Right atrium auricular region (tissue), 2 donors: ENCODE results near the gene VTI1B. TPM values are rescaled to one million over a fixed set of nuclear protein-coding genes. Genes with fewer than 3 reads are reported as not detected.

ENCODE experiments used
- DNase-seq: peaks from one replicate; pipeline ENCODE4 v3.0.0-alpha.2; 2019; ENCODE audit warnings: low spot score
- H3K27ac ChIP-seq, 2 donors: fragments of 200-600 bp; sonication (generic); 1 replicate in 1 of 2; 2 replicates in 1 of 2; pipeline ENCODE4 v1.5.1; 2016 to 2019
- H3K27me3 ChIP-seq, 2 donors: fragments of 200-600 bp; sonication (generic); one replicate each; pipeline versions ENCODE4 v1.5.1 to v1.6.0; 2017 to 2019
- H3K36me3 ChIP-seq: fragments of 200-600 bp; sonication (generic); one replicate; pipeline ENCODE4 v1.5.1; 2016
- H3K4me1 ChIP-seq, 2 donors: fragments of 200-600 bp; sonication (generic); one replicate each; pipeline versions ENCODE4 v1.5.1 to v1.6.0; 2017 to 2019
- H3K4me3 ChIP-seq, 2 donors: fragments of 200-600 bp; sonication (generic); 1 replicate in 1 of 2; 2 replicates in 1 of 2; pipeline ENCODE4 v1.5.1; 2017 to 2019; ENCODE audit warnings: mild to moderate bottlenecking in 1 of 2, moderate library complexity in 1 of 2
- H3K9me3 ChIP-seq, 2 donors: fragments of 200-600 bp; sonication (generic); one replicate each; pipeline ENCODE4 v1.5.1; 2019
- total RNA-seq, 2 donors: library from RNA; depleted of rRNA; stranded (reverse); fragments of >200 nt; gene quantifications; one replicate each; pipeline ENCODE4 v1.1.0, GENCODE V29; 2016
- TF ChIP-seq, protein P1 (sequence below), 2 donors: fragments of 200-600 bp; sonication (generic); IDR thresholded peaks; one replicate each; pipeline ENCODE4 v1.5.1; 2019; ENCODE audit warnings: antibody characterized with exemption in 2 of 2

Gene VTI1B
- total RNA-seq, 2 donors from 2014 or later: 59.7 to 61.0 TPM

DNA sequence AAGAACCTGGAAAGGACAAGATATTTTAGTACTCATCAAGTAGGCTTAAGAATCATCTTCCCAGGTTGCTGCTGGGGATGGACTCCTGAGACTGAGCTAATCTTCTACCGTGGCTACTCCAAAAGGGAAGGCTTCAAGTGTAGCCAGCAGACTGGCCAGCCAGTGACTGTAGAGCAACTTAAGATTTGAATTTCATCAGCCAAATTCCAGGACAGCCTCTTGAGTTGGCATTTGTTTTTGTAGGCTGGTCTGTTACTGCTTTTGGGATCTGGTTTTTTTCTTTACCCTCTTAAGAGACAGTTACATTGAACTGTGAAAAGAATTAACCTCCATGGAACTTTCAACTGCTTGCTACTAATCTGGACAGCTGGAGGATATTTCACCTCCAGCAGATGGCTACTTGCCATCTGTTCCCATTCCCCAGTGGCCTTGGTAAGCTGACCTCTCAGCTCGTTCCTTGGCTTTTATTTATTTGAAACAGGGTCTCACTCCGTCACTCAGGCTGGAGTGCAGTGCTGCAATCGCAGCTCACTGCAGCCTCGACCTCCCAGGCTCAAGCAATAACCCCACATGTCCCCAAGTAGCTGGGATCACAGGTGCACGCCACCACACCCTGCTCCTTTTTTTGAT, 20.7 kb downstream of the VTI1B start:
- Histone ChIP-seq H3K9me3 (no peaks in the 10 kb centered on the region), H3K4me3 (no peak overlapping the region), H3K4me1 (no peaks in the 10 kb centered on the region), H3K27ac (no peak overlapping the region), H3K27me3 (no peaks in the 10 kb centered on the region), H3K36me3 (peaks cover 89% of the 10 kb centered on the region)
- TF ChIP-seq, protein P1, sequence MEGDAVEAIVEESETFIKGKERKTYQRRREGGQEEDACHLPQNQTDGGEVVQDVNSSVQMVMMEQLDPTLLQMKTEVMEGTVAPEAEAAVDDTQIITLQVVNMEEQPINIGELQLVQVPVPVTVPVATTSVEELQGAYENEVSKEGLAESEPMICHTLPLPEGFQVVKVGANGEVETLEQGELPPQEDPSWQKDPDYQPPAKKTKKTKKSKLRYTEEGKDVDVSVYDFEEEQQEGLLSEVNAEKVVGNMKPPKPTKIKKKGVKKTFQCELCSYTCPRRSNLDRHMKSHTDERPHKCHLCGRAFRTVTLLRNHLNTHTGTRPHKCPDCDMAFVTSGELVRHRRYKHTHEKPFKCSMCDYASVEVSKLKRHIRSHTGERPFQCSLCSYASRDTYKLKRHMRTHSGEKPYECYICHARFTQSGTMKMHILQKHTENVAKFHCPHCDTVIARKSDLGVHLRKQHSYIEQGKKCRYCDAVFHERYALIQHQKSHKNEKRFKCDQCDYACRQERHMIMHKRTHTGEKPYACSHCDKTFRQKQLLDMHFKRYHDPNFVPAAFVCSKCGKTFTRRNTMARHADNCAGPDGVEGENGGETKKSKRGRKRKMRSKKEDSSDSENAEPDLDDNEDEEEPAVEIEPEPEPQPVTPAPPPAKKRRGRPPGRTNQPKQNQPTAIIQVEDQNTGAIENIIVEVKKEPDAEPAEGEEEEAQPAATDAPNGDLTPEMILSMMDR (IDR thresholded peaks at IDR 0.05): no peak
- no peak for DNase-seq

DNA sequence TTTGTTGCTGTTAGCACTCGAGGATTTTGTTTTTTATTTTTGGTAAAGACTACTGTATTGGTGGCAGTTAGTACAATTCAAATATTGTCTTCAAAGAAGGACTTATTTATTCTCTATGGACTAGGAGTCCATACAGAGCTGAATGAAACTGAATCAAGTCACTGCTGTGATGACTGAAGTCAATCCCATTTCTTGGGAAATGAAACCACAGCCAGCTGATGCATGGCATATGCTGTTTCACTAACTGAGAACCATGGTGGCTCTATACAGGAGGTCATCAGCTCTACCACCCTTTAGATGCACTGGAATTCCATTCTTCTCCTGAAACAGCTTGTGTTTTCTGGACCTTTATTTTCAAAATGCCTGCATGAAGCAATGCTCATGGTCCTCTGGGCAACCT, 22.2 kb downstream of the VTI1B start:
- no peaks in the 10 kb centered on the region for H3K27me3 ChIP-seq
- no peak overlapping the region for H3K27ac ChIP-seq
- TF ChIP-seq, protein P1 (IDR thresholded peaks at IDR 0.05): no peak
- H3K9me3 ChIP-seq: no peaks in the 10 kb centered on the region
- peaks cover 93% of the 10 kb centered on the region for H3K36me3 ChIP-seq
- no peak for DNase-seq
- H3K4me3 ChIP-seq: no peak overlapping the region
- no peaks in the 10 kb centered on the region for H3K4me1 ChIP-seq

DNA sequence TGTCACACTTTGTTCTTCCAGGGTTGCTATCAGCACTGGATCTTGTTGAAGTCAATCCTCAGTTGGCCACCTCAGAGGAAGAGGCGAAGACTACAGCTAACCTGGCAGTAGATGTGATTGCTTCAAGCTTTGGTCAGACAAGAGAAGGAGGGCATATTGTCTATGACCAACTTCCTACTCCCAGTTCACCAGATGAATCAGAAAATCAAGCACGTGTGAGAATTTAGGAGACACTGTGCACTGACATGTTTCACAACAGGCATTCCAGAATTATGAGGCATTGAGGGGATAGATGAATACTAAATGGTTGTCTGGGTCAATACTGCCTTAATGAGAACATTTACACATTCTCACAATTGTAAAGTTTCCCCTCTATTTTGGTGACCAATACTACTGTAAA, 23.7 kb downstream of the VTI1B start:
- TF ChIP-seq, protein P1 (IDR thresholded peaks at IDR 0.05): no peak
- Histone ChIP-seq H3K4me3 (no peak overlapping the region), H3K4me1 (no peaks in the 10 kb centered on the region), H3K9me3 (no peaks in the 10 kb centered on the region), H3K27me3 (no peaks in the 10 kb centered on the region), H3K36me3 (peaks cover 78% of the 10 kb centered on the region), H3K27ac (no peak overlapping the region)
- DNase-seq: no peak

DNA sequence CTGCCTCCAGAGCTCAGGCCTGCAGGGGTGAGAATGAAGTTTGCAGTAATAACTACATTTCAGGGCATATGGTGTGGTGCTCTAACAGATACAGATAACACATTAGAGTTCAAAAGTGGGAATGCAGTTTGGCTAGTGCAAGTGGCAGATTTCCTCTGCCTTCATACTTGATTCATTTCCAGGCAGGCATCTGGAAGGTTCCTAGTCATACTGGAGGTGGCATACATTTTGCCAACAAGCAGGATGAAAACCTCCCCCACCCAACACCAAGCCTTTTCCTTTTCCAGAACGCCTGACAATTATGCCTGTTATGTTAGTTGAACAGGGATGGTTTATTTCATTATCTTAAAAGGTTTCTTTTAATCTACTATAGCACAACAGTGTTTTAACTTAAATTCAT, 24.3 kb downstream of the VTI1B start:
- H3K27ac ChIP-seq: no peak overlapping the region
- no peaks in the 10 kb centered on the region for H3K4me1 ChIP-seq
- TF ChIP-seq, protein P1 (IDR thresholded peaks at IDR 0.05): no peak

DNA sequence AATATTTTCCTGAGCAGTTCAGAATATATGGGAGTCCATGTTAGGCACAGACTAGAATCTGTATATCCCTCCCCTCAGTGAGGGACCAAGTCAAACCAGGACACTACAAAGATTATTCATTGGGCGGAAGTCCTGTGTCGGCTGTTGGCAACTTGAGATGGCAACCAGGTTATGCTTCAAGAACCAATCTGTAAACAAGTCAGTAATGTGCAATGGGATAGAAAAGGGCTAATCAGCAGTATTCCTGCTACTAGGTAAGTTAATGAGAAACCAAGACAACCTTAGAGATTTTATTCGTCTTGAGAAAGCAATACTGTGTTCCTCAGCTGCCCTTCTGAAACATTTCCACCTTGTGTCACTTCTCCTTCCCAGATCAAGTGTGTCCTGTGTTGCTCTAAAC, 28.3 kb downstream of the VTI1B start:
- H3K27me3 ChIP-seq: no peaks in the 10 kb centered on the region
- TF ChIP-seq, protein P1 (IDR thresholded peaks at IDR 0.05): no peak
- no peak overlapping the region for H3K27ac ChIP-seq
- no peaks in the 10 kb centered on the region for H3K4me1 ChIP-seq
- H3K36me3 ChIP-seq: peaks cover 38% of the 10 kb centered on the region
- H3K4me3 ChIP-seq: no peak overlapping the region
- DNase-seq: no peak
- no peaks in the 10 kb centered on the region for H3K9me3 ChIP-seq

More for the DNA sequence above, 24.3 kb downstream of the VTI1B start:
- no peak for DNase-seq
- Histone ChIP-seq H3K9me3 (no peaks in the 10 kb centered on the region), H3K27me3 (no peaks in the 10 kb centered on the region), H3K4me3 (no peak overlapping the region), H3K36me3 (peaks cover 72% of the 10 kb centered on the region)

DNA sequence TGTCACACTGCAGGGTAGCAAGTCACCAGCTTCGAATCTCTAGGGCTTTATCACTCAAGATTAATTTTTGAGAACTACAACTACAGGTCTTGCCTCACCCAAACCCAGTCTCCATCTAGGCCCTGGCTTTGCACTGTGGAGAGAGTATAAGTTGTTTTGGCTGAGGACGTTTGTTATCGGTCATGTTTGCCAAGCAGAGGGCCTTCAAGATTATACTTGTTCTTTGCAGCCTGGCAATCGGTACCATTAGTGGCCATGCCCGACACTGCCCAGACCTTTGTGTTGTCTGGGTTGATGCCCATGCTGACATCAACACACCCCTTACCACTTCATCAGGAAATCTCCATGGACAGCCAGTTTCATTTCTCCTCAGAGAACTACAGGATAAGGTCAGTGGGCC, 29.0 kb downstream of the VTI1B start:
- TF ChIP-seq, protein P1 (IDR thresholded peaks at IDR 0.05): no peak
- Histone ChIP-seq H3K4me1 (no peaks in the 10 kb centered on the region), H3K4me3 (no peak overlapping the region), H3K36me3 (peaks cover 31% of the 10 kb centered on the region), H3K27ac (no peak overlapping the region), H3K27me3 (no peaks in the 10 kb centered on the region), H3K9me3 (no peaks in the 10 kb centered on the region)
- no peak for DNase-seq
